Ecto neural progenitor cell (in vitro differentiated cells): ENCODE measurements around the gene ACTR3C.

Experiments
- DNase-seq: peaks from one replicate; pipeline ENCODE4 v3.0.0-alpha.2; 2018; ENCODE audit warnings: low spot score

Gene ACTR3C

DNA sequence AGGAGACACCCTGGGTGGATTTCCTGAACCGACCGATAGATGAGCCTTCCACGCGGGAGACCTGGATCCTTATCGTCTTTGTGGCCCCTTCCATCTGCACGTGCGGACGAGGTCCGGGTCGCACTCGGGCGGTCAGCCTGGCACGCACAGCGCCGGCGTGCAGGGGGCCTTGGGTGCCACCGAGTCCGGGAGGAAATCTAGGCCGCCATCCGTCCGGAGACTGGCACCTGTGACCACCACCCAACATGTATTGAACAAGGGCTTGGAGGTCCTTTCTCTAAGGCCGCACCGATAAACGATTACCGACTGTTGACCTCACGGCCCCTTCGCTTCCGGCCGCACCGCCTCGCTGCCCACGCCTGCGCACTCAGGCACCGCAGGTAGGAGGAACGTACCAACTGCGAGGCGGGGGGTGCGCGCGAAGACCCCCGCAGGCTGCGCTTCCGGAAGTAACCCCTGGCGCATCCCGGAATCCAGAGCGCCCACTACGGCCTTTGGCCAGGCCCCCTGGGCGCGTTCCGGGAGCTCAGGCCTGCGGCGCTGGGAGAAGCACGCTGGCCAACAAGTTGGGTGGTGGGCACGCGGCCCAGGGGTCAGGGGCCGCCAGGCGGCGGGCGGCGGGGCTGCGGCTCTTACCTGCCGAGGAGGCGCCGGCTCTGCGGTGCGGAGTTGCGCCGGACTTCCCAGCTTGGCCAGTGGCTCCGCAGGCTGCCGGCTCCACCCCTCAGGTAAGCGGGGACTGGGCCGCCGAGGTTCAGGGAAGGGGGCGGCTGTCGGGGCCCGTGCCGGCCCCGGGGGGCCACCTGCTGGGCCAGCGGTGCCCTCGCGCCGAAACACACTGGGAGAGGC, at the start of gene ACTR3C, which contains the start of gene LRRC61:
TSS of gene ACTR3C (minus strand) at position 713 of the 849 bp plus-strand sequence. CDS start 28,249 bp downstream, outside the sequence.
TSS of gene LRRC61 (plus strand) at position 523 of the 849 bp plus-strand sequence. CDS start 13,507 bp downstream, outside the sequence.
- peak; percentile 75 for DNase-seq

DNA sequence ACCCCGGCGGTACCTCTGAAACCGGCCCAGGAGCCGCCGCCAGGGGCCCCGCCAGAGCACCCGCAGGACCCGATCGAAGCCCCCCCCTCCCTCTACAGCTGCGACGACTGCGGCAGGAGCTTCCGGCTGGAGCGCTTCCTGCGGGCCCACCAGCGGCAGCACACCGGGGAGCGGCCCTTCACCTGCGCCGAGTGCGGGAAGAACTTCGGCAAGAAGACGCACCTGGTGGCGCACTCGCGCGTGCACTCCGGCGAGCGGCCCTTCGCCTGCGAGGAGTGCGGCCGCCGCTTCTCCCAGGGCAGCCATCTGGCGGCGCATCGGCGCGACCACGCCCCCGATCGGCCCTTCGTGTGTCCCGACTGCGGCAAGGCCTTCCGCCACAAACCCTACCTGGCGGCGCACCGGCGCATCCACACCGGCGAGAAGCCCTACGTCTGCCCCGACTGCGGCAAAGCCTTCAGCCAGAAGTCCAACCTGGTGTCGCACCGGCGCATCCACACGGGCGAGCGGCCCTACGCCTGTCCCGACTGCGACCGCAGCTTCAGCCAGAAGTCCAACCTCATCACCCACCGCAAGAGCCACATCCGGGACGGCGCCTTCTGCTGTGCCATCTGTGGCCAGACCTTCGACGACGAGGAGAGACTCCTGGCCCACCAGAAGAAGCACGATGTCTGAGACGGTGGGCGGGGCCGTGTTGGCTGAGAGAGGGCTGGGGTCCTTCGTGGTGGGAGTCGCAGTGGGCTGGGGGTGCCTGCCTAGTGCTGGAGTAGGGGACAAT, 49.1 kb upstream of the ACTR3C start:
- DNase-seq = no peak

DNA sequence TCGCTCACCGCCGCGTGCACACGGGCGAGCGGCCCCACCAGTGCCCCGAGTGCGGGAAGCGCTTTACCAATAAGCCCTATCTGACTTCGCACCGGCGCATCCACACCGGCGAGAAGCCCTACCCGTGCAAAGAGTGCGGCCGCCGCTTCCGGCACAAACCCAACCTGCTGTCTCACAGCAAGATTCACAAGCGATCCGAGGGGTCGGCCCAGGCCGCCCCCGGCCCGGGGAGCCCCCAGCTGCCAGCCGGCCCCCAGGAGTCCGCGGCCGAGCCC, 48.6 kb upstream of the ACTR3C start:
- no peak for DNase-seq

- no peak for DNase-seq
These were observed 48.0 kb upstream of the ACTR3C start for GRCh38 chr7:150371131-150371995.

DNA sequence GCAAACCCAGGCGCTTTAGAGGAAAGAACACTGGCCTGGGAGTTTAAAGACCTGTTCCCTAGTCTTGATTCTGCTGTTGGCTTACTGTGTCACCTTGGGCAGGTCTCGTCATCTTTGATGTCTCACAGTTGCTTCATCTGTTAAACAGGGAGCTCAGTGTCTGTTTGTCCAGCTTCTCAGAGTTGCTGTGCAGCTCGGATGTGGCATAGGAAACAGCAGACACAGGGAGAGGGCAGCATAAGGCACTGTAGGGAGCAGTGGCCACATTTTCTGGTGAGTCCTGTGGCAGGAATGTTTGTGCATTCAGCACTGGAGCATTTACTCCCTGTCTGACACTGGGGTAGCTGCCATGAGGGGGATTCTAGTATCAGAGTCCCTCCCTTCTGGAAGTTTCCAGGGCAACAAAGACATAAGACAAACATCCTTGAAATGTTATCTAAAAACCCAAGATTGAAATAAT, 47.3 kb upstream of the ACTR3C start:
- no peak for DNase-seq

DNA sequence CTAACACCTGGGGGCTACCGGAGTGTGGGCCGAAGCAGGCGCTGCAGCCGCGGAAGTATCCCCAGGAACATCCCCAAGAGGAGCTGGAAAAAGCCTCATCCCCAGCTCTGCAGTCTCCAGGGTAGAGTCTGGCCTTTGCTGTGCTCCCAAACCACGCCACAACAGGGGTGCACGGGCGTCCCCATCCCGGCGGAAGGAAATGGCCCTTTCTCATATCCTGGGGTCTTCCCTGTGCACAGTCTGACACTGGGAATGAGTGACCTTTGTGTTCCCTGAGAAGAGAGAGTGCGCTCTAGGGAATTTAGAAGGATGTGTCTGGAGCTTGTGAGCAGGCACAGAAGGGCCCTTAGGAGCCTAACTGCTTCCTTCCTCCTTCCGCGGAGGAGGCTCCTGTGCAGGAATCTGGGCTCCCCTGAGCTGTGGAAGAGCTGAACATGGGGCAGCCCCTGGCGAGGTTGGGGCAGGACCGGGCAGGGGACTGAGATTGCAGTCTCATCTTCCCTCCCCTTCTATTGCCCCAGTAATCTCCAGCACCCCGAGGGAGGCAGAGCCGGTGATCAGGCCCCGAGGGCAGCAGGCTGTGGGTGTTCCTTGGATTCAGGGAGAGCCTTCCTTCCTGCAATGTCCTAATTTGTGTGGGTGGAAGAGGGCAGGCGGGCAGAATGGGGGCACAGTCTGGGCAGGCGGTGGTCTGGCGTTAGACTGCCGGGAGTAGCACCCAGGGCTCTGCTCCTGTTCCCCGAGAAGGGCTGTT, 46.6 kb upstream of the ACTR3C start:
- no peak for DNase-seq

DNA sequence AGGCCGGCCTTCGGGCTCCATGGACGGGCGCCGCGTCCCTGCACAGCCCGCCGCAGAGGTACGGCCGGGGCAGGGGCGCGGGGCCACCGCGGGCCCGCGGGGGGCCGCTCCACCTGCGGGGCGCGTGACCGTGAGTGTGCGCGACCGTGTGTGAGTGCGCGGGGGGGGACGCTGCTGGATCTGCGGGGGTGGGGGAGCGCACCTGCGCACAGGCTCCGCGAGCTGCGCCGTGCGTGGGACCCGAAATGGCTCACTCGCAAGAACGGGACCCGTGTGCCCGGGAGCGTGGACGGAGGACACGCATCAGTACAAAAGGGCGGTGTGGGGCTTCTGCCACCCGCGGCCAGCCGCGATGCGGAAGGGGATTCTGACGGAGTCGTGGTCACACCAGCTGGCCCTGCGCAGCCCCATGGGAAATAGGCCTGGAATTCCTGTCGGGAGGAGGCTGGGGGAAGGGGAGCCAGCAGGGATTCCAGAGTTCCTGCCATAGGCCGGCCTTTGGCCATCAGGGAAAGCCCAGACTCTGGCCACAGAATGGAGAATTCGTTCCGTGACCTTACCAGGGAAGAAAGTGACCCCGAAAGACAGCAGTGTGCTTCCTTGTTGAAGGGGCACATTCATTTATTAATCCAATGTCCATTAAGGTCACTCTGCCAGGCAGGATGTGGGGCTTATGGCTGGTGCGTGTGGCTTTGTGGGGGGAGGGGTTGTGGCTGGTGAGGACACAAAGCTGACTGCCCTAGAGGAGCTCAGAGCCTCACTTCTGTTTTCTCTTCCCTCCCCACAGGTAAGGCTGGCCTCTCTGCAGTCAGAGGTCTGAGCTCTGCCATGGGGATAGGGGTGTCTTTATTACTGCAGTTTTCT, 45.8 kb upstream of the ACTR3C start:
- peak; percentile 87 for DNase-seq

DNA sequence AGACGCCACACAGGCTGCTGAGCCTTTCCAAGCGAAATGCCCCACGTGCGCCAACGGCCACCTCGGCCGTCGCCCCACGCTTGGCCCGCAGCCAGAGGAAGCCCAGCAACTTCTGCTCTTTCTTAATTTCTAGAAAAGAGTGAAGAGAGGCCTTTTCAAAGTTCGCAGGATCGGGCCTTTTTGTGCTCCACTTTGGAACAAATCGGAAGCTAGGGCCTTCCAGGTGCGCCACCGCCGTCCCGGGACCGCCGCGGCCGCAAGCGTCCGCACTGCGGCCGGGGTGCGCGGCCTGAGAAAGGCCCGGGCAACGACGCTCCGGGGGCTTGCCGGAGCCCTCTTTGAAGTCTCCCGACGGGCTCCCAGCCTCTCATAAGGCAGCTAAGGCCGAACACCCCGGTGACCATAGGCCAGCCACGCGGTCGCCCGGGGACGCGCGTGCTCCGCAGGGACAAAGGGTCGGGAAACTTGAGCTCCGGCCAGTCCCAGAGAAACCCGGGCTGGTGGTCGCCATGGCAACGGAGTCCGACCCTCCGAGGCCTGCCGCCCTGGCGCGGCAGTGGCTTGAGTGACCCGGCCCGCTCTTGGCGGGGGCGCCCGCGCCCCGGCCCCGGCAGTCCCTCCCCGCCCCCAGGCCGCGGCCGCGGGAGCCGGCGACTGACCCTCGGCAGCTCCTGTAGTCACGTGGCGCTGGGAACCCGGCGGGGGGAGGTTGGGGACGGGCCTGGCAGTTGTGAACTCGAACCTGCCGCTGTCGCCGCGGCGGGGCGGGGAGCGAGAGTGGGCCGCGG, 44.9 kb upstream of the ACTR3C start, which contains the start of gene REPIN1:
TSS of gene REPIN1 (plus strand) at position 727 of the 788 bp plus-strand sequence. CDS start 890 bp downstream, outside the sequence.
- DNase-seq = peak; percentile 95

DNA sequence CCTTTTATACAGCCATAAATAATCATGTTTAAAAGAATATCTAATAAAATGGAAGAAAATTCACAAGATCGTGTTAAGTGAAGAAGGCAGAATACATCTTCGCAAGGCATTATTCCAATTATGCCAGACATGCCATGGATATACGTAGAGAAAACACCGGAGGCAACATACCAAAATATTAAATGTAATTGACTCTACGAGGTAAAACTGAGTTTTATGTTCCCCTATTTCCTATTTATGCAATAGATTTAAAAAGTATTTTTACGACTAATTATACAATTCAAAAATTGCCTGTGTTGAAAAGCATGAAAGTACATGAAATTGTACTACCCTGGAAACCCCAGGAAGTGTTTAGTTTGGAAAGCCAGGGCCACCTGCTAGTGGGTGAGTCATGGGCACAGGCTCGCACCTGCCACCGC, 44.3 kb upstream of the ACTR3C start:
- no peak for DNase-seq

DNA sequence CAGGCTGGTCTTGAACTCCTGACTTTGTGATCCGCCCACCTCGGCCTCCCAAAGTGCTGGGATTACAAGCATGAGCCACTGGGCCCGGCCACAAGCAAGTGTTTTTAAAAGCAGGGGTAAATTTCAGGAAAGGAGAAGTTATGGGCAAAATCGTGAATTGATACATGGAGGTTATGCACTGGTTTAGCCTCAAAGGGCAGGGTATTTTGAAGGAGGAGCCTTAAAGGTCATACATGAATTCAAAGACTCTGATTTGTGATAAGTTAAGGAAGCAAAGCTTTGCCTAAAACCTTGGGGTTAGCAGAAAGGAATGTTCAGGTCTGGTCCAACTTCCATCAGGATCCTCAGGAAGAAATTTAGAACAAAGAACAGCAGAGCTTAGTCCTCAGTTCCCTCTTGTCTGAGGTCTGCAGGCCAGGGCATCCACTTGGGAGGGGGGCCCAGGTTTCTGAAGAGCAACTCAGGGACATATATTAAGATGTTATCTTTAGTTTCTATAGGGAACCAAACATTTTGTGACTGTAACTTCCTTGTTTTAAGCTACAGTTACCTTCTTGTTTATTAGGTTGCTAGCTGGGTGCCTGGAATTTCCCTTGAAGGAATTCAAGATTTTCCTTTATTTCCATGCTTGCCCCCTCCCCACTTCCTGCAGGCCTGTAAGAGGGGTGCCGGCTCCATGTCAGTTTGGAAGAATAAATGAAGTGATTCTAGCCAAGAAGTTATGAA, 42.5 kb upstream of the ACTR3C start:
- DNase-seq = no peak

DNA sequence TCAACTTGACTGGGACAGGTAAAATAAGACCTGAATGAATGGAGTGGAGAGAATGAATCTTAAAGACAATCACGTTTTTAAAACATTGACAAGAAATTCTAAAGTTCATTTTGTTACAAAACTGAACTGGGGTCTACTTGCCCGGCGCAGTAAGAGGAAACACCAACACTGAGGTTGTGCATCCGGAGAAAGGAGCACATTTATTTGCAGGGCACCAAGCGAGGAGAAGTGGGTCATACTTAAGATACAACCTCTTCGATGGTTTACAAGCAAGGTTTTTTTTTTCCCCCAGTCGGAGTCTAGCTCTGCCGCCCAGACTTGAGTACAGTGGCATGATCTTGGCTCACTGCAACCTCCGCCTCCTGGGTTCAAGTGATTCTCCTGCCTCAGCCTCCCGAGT, 41.8 kb upstream of the ACTR3C start:
- no peak for DNase-seq

GRCh38 chr7:150363872-150364271, 40.5 kb upstream of the ACTR3C start:
- DNase-seq = no peak

DNA sequence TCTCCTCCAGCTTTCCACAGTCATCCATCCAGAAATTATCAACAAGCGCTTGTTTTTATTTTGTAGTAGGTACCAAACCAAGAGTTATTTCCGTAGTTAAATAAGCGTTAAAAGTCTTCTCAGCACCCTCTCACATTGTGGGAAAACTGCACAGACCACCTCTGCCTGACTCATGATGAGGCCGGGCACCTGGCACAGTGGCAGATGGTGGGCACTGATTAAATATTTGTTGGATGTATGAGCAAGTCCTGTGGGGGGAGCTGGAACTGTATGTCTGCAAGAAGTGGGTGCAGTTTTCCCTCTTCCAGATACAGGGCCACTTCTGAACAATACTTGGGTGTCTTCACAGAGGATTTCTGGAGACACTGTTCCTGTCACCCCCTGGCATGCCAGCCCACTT, 40.0 kb upstream of the ACTR3C start:
- DNase-seq = no peak

- no peak for DNase-seq
These were observed 38.7 kb upstream of the ACTR3C start for GRCh38 chr7:150361807-150362621.

DNA sequence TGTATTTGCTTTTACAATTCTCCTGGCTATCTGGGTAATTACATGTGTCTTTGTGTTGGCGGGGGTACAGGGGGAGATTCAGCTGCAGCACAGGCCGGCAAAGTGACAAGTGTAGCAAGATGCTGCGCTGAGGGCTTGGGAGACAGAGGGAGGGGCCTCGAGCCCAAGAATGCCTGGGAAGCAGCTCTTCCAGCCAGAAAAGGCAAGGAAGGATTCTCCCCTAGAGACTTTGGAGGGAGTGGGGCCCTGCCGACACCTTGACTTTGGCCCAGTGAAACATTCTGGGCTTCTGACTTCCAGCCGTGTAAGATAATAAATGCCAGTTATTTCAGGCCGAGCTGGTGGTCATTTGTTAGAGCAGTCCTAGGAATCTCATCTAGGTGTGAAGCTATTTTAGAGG, 38.1 kb upstream of the ACTR3C start:
- DNase-seq = no peak

- DNase-seq = no peak
These were observed 37.2 kb upstream of the ACTR3C start for GRCh38 chr7:150360363-150361058.

DNA sequence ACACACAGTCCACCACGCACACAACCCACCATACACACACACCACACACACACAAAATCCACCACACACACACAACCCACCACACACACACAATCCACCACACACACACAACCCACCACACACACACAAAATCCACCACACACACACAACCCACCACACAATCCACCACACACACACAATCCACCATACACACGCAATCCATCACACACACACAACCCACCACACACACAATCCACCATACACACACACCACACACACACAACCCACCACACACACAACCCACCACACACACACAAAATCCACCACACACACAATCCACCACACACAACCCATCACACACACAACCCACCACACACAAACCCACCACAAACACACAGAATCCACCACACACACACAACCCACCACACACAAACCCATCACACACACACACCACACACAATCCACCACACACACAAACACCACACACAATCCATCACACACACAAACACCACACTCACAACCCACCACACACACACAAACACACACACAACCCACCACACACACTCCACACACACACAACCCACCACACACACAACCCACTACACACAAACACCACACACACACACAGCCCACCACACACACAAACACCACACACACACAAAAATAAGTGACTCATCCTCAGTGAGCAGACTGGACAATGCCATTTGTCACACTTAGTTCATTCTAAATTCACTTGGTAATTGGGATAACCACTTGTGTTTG, 36.4 kb upstream of the ACTR3C start:
- DNase-seq = no peak
